Activated CD4-positive, alpha-beta T cell treated with anti-CD3 and anti-CD28 coated beads, Interleukin-2, amount 50 U/mL, for 16 hours (primary cell): Measurements from ENCODE around the gene GPRC6A.

Source experiments
- DNase-seq: peaks from one replicate; pipeline ENCODE4 v3.0.0-alpha.2; 2020

Gene GPRC6A

GRCh38 chr6:116783852-116784251 lies 45.0 kb downstream of the GPRC6A start:
- DNase-seq: no peak

- peak; percentile 28 for DNase-seq
Observed at GRCh38 chr6:116779573-116780164, 49.2 kb downstream of the GPRC6A start.

- no peak for DNase-seq
Observed at GRCh38 chr6:116773886-116774285, 55.0 kb downstream of the GPRC6A start.

- no peak for DNase-seq
Observed at GRCh38 chr6:116772450-116772849, 56.4 kb downstream of the GPRC6A start.

GRCh38 chr6:116767715-116768114 lies 61.2 kb downstream of the GPRC6A start:
- DNase-seq: no peak

- DNase-seq: no peak
Observed at GRCh38 chr6:116766506-116767176, 62.2 kb downstream of the GPRC6A start.

GRCh38 chr6:116764961-116765841 lies 63.7 kb downstream of the GPRC6A start, which contains the start of gene FAM162B:
TSS of gene FAM162B (minus strand) at chr6:116765719. CDS start at chr6:116765576, 143 bp downstream.
- DNase-seq: no peak

- DNase-seq: no peak
Observed at GRCh38 chr6:116764629-116764960, 64.3 kb downstream of the GPRC6A start.

- no peak for DNase-seq
Observed at GRCh38 chr6:116763906-116764628, 64.8 kb downstream of the GPRC6A start.

GRCh38 chr6:116763048-116763447 lies 65.8 kb downstream of the GPRC6A start:
- no peak for DNase-seq

GRCh38 chr6:116762235-116762634 lies 66.6 kb downstream of the GPRC6A start:
- DNase-seq: no peak

- no peak for DNase-seq
Observed at GRCh38 chr6:116761779-116762178, 67.1 kb downstream of the GPRC6A start.

GRCh38 chr6:116745176-116745575 lies 83.7 kb downstream of the GPRC6A start:
- no peak for DNase-seq
